ENCODE data around the gene GLS. TPM values are rescaled to one million over a fixed set of nuclear protein-coding genes. Genes with fewer than 3 reads are reported as not detected.

Gene GLS
- total and polyA plus RNA-seq, 9 donors, result 20.2 to 141 (median 76.0) TPM

GRCh38 chr2:190974629-190975361, 94.2 kb downstream of the GLS start:
- H3K27me3 ChIP-seq, result no peaks in the 10 kb centered on the region
- H3K27ac ChIP-seq, result no peak overlapping the region
- H3K4me3 ChIP-seq, result no peak overlapping the region
- H3K9me3 ChIP-seq, result no peaks in the 10 kb centered on the region
- no peaks in the 10 kb centered on the region for H3K36me3 ChIP-seq
- TF ChIP-seq EP300 (IDR thresholded peaks at IDR 0.05) (no peak), POLR2A (IDR thresholded peaks at IDR 0.05) (no peak), CTCF (IDR thresholded peaks at IDR 0.05) (no peak)
- intact Hi-C loops (cut with DNase I), result no loop called here
- DNase-seq, result no peak
- WGBS, 3 donors, result 86 to 92% (median 88%) methylated on average over 12 of the region's 12 CpGs
- H3K4me1 ChIP-seq (ENCODE audit: insufficient read depth), result no peaks in the 10 kb centered on the region

GRCh38 chr2:190976521-190976920, 95.9 kb downstream of the GLS start:
- no peak for TF ChIP-seq EP300 (IDR thresholded peaks at IDR 0.05)
- TF ChIP-seq POLR2A (IDR thresholded peaks at IDR 0.05), result no peak
- no peak for TF ChIP-seq CTCF (IDR thresholded peaks at IDR 0.05)
- intact Hi-C loops (cut with DNase I), result no loop called here
- no peak for DNase-seq
- H3K27ac ChIP-seq, result no peak overlapping the region
- no peaks in the 10 kb centered on the region for H3K27me3 ChIP-seq
- no peaks in the 10 kb centered on the region for H3K36me3 ChIP-seq
- WGBS, 3 donors, result 94 to 96% (median 95%) methylated on average over 2 of the region's 2 CpGs
- no peak overlapping the region for H3K4me3 ChIP-seq
- no peaks in the 10 kb centered on the region for H3K9me3 ChIP-seq
- H3K4me1 ChIP-seq (ENCODE audit: insufficient read depth), result no peaks in the 10 kb centered on the region

- DNase-seq, result no peak
- Histone ChIP-seq H3K4me3 (no peak overlapping the region), H3K4me1 (ENCODE audit: insufficient read depth) (no peaks in the 10 kb centered on the region), H3K27ac (no peak overlapping the region), H3K36me3 (no peaks in the 10 kb centered on the region), H3K27me3 (no peaks in the 10 kb centered on the region), H3K9me3 (no peaks in the 10 kb centered on the region)
- WGBS, 3 donors, result 90 to 94% (median 92%) methylated on average over 5 of the region's 5 CpGs
- TF ChIP-seq EP300 (IDR thresholded peaks at IDR 0.05) (no peak), CTCF (IDR thresholded peaks at IDR 0.05) (no peak), POLR2A (IDR thresholded peaks at IDR 0.05) (no peak)
- intact Hi-C loops (cut with DNase I), result no loop called here
Measured at GRCh38 chr2:190977505-190977904, 96.9 kb downstream of the GLS start.

GRCh38 chr2:190978389-190979053, 97.9 kb downstream of the GLS start:
- H3K36me3 ChIP-seq, result no peaks in the 10 kb centered on the region
- no peak overlapping the region for H3K4me3 ChIP-seq
- H3K27me3 ChIP-seq, result no peaks in the 10 kb centered on the region
- H3K4me1 ChIP-seq (ENCODE audit: insufficient read depth), result no peaks in the 10 kb centered on the region
- intact Hi-C loops (cut with DNase I), result no loop called here
- no peak overlapping the region for H3K27ac ChIP-seq
- WGBS, 3 donors, result 94 to 95% (median 94%) methylated on average over 17 of the region's 17 CpGs
- no peaks in the 10 kb centered on the region for H3K9me3 ChIP-seq
- TF ChIP-seq CTCF (IDR thresholded peaks at IDR 0.05), result no peak
- no peak for TF ChIP-seq POLR2A (IDR thresholded peaks at IDR 0.05)
- no peak for TF ChIP-seq EP300 (IDR thresholded peaks at IDR 0.05)
- DNase-seq, result no peak
